ENCODE data around the gene LSM3.
A peak's percentile ranks its signal among the peaks of the same experiment; 100 is the strongest.

Gene LSM3

DNA sequence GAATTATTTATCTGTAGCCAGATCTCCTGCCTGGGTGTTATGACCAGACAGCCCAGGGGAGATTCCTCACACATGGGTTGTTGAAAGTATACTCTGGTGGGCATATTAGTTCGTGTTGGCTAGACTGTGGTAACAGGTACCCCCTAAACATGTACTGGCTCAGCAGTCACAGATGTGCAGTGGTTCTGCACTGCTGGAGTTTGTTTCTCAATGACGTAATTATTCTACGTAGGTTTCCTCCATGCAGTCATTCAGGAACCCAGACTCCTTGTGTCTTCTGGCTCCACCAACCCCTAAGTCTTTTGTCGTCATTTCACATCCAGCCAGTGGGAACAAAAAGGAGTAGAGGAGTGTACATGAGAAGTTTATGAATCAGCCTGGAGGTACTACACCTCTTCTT is 16.2 kb downstream of the LSM3 start:
- ATAC-seq (no peak), DNase-seq (ENCODE audit: low spot score in 2 of 2) (no peak)
- peaks cover 38% of the 10 kb centered on the region for H3K4me1 Mint-ChIP-seq
- H3K36me3 Mint-ChIP-seq, result peaks cover 42% of the 10 kb centered on the region
- no peak overlapping the region for H3K4me3 Mint-ChIP-seq
- no peaks in the 10 kb centered on the region for H3K9me3 Mint-ChIP-seq
- H3K27ac Mint-ChIP-seq, result no peak overlapping the region

DNA sequence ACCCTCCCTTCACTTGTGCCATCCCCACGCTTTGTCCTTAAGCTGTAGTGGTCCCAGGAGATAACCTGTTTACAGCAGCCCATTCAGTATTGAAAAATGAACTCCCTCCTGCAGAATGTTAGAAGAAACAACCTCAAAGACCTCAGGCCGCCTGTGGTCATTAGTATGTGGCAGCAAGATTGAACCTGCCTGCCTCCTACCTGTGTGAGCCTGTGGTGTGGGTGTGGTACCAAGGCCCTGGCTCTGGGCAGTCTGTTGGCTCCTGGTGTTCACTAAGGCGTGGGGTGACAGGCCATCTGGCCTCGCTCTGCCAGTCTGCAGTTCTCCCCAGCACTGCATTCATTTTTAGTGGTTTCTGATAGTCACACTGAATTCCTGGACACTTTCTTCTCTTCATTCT is 21.0 kb downstream of the LSM3 start:
- H3K9me3 Mint-ChIP-seq, result no peaks in the 10 kb centered on the region
- H3K4me3 Mint-ChIP-seq, result no peak overlapping the region
- DNase-seq (ENCODE audit: low spot score in 2 of 2), result no peak
- H3K4me1 Mint-ChIP-seq, result peaks cover 7% of the 10 kb centered on the region
- H3K36me3 Mint-ChIP-seq, result peaks cover 49% of the 10 kb centered on the region
- ATAC-seq, result no peak
- no peak overlapping the region for H3K27ac Mint-ChIP-seq

DNA sequence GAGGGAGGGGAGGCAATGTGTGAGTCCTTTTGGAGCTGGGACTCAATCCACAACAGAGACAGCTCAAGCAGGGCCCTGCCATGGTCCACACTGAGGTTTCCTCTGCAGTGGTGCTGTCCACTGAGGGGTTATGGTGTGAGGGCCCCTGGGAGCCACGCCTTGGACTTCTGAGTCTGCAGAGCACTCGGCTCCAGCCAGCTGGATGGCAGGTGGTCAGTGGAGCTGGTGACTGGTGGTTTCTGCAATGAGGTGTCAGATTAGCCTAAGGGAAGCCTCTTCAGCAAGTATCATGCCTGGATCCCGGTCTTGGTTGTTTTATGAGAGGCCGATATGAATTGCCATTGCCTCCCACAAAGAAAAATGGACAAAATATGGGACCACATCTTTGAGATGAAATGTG is 21.7 kb downstream of the LSM3 start:
- H3K4me3 Mint-ChIP-seq, result no peak overlapping the region
- H3K4me1 Mint-ChIP-seq, result peaks cover 7% of the 10 kb centered on the region
- peaks cover 43% of the 10 kb centered on the region for H3K36me3 Mint-ChIP-seq
- DNase-seq (ENCODE audit: low spot score in 2 of 2), result no peak
- no peak for ATAC-seq
- no peak overlapping the region for H3K27ac Mint-ChIP-seq
- H3K9me3 Mint-ChIP-seq, result no peaks in the 10 kb centered on the region

- H3K4me1 Mint-ChIP-seq, result peaks cover 7% of the 10 kb centered on the region
- DNase-seq (ENCODE audit: low spot score in 2 of 2) (no peak), ATAC-seq (no peak)
- H3K4me3 Mint-ChIP-seq, result no peak overlapping the region
- no peaks in the 10 kb centered on the region for H3K9me3 Mint-ChIP-seq
- H3K36me3 Mint-ChIP-seq, result peaks cover 43% of the 10 kb centered on the region
- no peak overlapping the region for H3K27ac Mint-ChIP-seq
Measured at GRCh38 chr3:14200841-14201240, 22.2 kb downstream of the LSM3 start.

DNA sequence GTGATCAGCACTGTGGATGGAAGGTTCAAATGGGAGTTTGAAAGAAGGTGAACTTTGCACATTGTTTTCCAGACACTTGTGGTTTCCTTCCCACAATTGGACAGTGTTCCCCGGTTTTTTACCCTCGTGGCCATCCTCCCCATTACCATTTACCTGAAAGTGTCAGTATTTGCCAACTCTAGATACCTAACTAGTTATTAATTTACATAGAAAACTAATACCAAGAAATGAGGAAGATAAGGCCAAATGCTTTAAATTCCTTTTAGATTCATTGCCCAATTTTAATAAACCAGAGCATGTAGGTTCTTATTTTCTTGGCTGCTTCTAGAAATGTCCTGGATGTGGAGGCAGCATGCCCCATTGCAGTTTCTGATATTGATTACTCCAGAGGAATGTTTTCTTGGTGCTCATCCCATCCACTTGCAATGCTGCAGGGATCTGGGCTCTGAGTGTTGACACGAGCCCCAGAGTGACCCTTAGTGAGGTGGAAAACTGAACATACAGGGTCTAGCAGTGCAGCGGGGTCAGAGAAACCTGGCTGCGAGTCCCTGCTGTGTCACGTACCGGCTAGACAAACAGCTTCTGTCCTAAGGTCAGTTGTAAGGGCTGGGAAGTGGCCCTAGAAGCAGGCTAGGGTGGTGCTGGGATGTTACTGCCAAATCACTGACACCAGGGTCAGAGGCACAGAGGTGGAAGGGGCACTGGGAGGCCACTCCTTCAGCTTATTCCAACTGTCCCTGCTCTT is 23.5 kb downstream of the LSM3 start:
- H3K9me3 Mint-ChIP-seq, result no peaks in the 10 kb centered on the region
- no peak overlapping the region for H3K4me3 Mint-ChIP-seq

DNA sequence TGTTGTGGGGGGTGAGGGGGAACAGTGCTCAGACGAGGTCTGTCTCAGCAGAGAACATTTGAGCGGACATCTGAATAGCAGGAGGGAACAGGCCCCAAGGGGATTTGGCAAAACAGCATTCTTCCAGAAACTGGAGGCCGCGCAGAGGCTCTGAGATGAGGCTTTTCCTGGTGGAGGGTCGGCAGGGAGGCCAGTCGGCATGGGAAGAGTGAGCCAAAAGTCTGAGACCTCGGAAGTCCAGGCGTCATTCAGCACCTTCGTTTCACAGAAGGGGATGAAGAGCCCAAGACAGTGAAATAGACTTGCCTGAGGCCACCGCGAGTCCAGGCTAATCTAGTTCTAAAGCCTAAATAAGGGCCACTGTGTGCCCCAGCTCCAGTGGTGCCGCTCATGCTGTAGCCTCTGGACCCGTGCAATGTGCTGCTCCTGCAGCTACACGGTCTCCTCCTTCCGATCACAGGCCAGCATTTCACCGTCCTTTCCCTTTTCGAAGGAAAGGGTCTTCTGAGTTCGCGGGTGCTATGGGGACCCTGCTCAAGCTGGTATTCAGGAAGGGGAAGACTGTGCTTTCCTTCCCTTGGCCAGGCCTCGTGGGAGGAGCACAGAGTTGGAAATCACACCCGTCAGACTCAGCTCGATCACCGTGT is 24.4 kb downstream of the LSM3 start:
- H3K36me3 Mint-ChIP-seq, result peaks cover 32% of the 10 kb centered on the region
- no peak overlapping the region for H3K27ac Mint-ChIP-seq
- no peaks in the 10 kb centered on the region for H3K9me3 Mint-ChIP-seq
- DNase-seq (ENCODE audit: low spot score in 2 of 2) (no peak), ATAC-seq (no peak)
- no peak overlapping the region for H3K4me3 Mint-ChIP-seq
- H3K4me1 Mint-ChIP-seq, result peaks cover 7% of the 10 kb centered on the region

More for the DNA sequence above, 23.5 kb downstream of the LSM3 start:
- Mint-ChIP-seq H3K4me1 (peaks cover 7% of the 10 kb centered on the region), H3K27ac (no peak overlapping the region), H3K36me3 (peaks cover 40% of the 10 kb centered on the region)
- DNase-seq (ENCODE audit: low spot score in 2 of 2), result no peak
- no peak for ATAC-seq

DNA sequence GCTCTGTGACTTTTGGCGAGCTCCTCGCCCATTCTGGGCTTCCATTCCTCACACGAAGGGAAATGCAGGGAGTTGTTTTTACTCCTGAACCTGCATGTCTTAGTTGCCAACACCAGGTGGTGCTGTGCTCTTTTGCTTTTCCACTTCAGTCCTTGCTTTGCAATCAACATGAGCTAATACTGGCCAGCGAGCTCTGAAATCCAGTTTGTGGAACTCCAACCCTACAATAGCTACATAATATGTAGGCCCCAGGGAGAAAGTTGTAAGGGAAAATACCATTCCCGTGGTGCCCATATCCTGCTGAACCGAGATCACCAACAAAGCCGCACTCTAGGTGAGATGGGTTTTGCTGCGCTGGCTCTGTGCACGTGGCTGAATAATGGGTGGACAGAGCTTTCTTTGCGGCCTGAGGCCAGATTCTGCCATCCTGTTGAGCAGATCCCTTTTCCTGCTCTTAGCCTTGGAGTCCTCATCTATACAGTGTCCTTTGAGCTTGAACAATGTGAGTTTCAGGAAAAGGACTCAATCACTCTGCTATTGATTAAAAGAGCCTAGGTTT is 25.0 kb downstream of the LSM3 start:
- peak; percentile 55 for ATAC-seq
- Mint-ChIP-seq H3K4me1 (peaks cover 7% of the 10 kb centered on the region), H3K4me3 (no peak overlapping the region), H3K9me3 (no peaks in the 10 kb centered on the region), H3K27ac (no peak overlapping the region), H3K36me3 (peaks cover 26% of the 10 kb centered on the region)
- no peak for DNase-seq (ENCODE audit: low spot score in 2 of 2)

DNA sequence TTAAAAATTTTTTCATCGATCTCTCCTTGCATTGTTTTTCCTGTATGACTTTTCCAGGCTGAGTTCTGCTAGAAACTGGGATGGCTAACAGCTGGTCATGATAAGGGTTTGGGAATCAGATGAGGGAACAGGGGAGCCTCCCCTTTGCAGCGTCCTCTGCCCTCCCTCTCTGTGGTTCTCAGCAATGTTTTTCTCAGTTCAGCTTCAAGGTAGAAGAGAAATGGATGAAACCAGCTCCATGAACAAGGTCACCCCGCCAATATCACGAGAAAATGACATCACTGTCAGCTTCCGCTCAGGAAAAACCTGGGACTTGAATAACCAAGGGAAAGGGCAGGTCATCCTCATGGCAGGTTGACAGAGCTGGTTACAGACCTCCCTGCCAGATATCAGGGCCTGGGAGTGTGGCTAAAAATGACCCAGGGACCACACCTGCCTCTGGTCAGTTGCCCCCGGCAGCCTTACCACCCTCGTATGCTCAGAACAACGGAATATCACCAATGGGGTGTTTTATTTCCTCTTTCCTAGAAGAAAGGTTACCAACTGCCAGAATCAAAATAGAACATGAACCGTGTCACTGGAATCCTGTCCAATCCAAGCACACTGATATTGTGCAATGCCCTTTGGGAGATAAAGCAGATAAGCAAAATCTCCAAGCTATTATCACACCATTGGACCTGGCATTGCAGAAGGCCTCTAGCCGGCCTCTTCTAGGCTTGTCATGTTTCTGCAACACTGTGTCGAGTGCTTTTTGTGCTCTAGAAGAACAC is 26.1 kb downstream of the LSM3 start:
- Mint-ChIP-seq H3K4me3 (no peak overlapping the region), H3K9me3 (no peaks in the 10 kb centered on the region), H3K27ac (no peak overlapping the region), H3K4me1 (peaks cover 7% of the 10 kb centered on the region), H3K36me3 (peaks cover 15% of the 10 kb centered on the region)
- DNase-seq (ENCODE audit: low spot score in 2 of 2) (no peak), ATAC-seq (no peak)

DNA sequence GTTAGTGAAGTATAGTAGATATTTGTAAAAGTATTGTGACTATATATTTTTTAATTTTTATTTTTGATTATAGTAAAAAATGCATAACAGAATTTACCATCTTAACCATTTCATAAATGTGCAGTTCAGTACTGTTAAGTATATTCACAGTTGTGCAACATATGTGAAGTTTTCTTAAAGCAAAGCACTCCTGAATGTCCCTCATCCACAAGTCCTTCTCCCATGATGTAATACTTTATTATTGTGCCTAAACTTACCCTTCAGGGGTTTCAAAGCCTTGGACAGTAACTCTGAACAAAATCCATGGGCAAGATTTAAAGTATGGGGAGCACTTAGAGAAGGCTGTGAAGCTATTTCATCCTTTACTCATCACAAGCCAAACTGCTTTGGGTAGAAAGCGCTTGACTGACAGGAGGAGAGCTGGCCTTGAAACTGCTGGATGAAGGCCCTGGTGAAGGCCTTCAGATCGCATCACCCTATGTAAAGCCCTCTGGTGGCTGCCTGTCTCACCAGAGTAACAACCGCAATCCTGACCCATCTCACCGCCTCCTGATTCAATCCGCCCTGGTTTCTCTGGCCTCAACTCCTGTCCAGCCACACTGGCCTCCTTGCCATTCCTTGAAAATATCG is 28.0 kb downstream of the LSM3 start:
- Mint-ChIP-seq H3K27ac (no peak overlapping the region), H3K9me3 (no peaks in the 10 kb centered on the region), H3K36me3 (peaks cover 8% of the 10 kb centered on the region), H3K4me1 (peaks cover 7% of the 10 kb centered on the region), H3K4me3 (no peak overlapping the region)
- no peak for DNase-seq (ENCODE audit: low spot score in 2 of 2)
- ATAC-seq, result no peak

- DNase-seq (ENCODE audit: low spot score in 2 of 2), result no peak
- H3K27ac Mint-ChIP-seq, result no peak overlapping the region
- H3K36me3 Mint-ChIP-seq, result peaks cover 8% of the 10 kb centered on the region
- no peaks in the 10 kb centered on the region for H3K9me3 Mint-ChIP-seq
- H3K4me1 Mint-ChIP-seq, result peaks cover 6% of the 10 kb centered on the region
- ATAC-seq, result no peak
- no peak overlapping the region for H3K4me3 Mint-ChIP-seq
Measured at GRCh38 chr3:14208168-14208567, 29.6 kb downstream of the LSM3 start.

DNA sequence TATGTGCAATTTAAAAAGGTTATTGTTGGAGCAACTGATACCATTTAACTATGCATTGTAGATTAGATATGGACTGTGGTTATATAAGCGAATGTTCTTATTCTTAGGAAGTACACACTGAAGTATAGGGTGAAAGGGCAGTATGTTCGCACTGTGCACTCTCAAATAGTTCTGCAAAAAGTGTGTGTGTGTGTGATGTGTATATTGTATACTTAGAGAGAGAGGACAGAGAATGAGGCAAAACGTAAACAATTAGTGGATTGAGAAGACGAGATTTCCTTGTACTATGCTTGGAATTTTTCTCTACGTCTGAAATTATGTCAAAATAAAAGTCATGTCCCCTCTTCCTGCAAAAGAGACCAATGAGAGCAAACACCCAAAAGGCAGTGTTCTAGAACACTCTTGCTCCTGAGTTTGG is 30.4 kb downstream of the LSM3 start:
- H3K4me1 Mint-ChIP-seq, result no peaks in the 10 kb centered on the region
- H3K27ac Mint-ChIP-seq, result no peak overlapping the region
- H3K36me3 Mint-ChIP-seq, result peaks cover 7% of the 10 kb centered on the region
- no peaks in the 10 kb centered on the region for H3K9me3 Mint-ChIP-seq
- DNase-seq (ENCODE audit: low spot score in 2 of 2) (no peak), ATAC-seq (no peak)
- no peak overlapping the region for H3K4me3 Mint-ChIP-seq

DNA sequence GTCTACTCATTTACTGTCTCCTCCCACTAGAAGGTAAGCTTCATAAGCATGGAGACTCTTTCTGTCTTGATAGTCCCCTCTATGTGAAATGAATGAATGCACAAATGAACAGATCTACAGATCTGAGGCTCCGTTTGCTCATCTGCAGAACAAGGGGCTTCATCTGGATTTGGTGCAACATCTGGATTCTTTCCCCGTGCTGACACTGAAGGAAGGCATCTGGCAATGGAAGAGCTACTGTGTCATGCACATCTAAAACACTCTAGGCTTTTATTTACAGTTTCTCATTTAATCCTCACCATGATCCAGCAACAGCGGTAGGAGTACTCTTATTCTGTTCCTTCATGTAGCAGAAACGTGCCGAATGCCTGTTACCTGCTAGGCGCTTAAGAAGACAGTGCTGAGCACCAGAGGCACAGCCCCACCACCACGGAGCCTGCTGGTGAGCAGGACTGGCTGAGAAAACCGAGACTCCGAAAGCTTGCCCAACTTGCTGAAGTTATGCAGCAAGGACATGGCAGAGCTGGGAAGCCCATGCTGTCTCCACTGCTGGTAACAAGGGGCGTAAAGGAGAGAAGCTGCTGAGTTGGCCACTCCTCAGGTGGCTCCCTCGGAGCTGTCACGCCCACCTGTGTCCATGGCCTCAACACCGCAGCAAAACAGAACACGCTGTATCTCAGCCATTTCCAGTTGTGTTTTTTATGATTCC is 31.1 kb downstream of the LSM3 start:
- ATAC-seq (no peak), DNase-seq (ENCODE audit: low spot score in 2 of 2) (no peak)
- no peaks in the 10 kb centered on the region for H3K36me3 Mint-ChIP-seq
- no peaks in the 10 kb centered on the region for H3K9me3 Mint-ChIP-seq
- no peaks in the 10 kb centered on the region for H3K4me1 Mint-ChIP-seq
- H3K4me3 Mint-ChIP-seq, result no peak overlapping the region
- H3K27ac Mint-ChIP-seq, result no peak overlapping the region

GRCh38 chr3:14210290-14210688 is 31.7 kb downstream of the LSM3 start:
- H3K36me3 Mint-ChIP-seq, result no peaks in the 10 kb centered on the region
- no peak overlapping the region for H3K4me3 Mint-ChIP-seq
- H3K4me1 Mint-ChIP-seq, result no peaks in the 10 kb centered on the region
- H3K9me3 Mint-ChIP-seq, result no peaks in the 10 kb centered on the region
- no peak for ATAC-seq
- no peak for DNase-seq (ENCODE audit: low spot score in 2 of 2)
- no peak overlapping the region for H3K27ac Mint-ChIP-seq

DNA sequence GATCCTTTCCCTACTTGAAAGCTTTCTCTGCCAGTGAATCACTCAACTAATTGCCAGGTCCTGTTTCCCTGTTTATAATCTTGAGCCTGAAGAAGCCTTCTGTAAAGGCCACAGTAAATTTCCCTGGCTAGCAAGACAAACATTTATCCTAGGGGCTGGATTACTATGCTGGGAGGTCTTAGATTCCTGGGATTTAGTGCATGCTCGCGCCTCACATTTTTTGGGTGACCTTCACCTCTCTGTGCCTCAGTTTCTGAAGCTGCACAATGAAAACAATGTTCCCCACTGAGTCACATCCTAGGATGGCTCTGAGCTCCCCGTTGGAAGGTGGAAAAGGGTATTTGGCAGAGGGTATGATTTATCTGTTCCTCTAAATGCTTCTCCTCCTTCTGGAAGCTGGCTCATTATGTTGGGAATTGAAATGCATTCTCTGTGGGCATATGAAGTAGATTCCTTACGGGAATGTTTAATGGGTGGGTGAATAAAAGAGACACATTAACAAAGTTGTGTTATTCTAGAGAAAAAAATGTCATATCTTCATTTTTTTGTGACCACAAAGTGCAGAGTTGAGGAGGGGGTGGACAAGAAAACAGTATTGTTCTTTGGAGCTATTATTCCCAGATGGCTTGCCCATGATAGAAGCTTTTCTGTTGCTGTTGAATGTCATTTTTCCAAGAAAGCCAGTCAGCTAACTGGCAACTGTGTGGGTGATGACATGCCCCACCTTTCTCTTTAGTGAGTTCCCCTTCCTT is 32.4 kb downstream of the LSM3 start:
- no peak overlapping the region for H3K27ac Mint-ChIP-seq
- no peak for ATAC-seq
- DNase-seq (ENCODE audit: low spot score in 2 of 2), result no peak
- H3K36me3 Mint-ChIP-seq, result no peaks in the 10 kb centered on the region
- no peaks in the 10 kb centered on the region for H3K4me1 Mint-ChIP-seq
- H3K9me3 Mint-ChIP-seq, result no peaks in the 10 kb centered on the region
- no peak overlapping the region for H3K4me3 Mint-ChIP-seq
